Nephron (organoid): ENCODE measurements around the gene DNAJC19.
A peak's percentile ranks its signal among the peaks of the same experiment; 100 is the strongest.

Experiments used
- H3K27ac Mint-ChIP-seq, 3 experiments: 2 replicates each; pipeline ENCODE4 v1.8.0; 2020; ENCODE audit warnings: mixed read lengths in 3 of 3, mild to moderate bottlenecking in 2 of 3, moderate library complexity in 1 of 3
- H3K27me3 Mint-ChIP-seq: 2 replicates; pipeline ENCODE4 v1.8.0; 2021; ENCODE audit warnings: low read depth, mild to moderate bottlenecking, moderate library complexity, mixed read lengths
- H3K36me3 Mint-ChIP-seq: 2 replicates; pipeline ENCODE4 v1.8.0; 2020; ENCODE audit warnings: low read depth, mixed read lengths
- H3K4me1 Mint-ChIP-seq: 2 replicates; pipeline ENCODE4 v1.8.0; 2020; ENCODE audit warnings: mixed read lengths
- H3K4me3 Mint-ChIP-seq, 3 experiments: 2 replicates each; pipeline ENCODE4 v1.8.0; 2020; ENCODE audit warnings: mild to moderate bottlenecking in 3 of 3, mixed read lengths in 3 of 3, moderate library complexity in 2 of 3
- H3K9me3 Mint-ChIP-seq: 2 replicates; pipeline ENCODE4 v1.8.0; 2020; ENCODE audit warnings: mixed read lengths
- CTCF ChIP-seq, 3 experiments: fragments of 200-600 bp; sonication (generic); IDR thresholded peaks; one replicate each; pipeline ENCODE4 v1.5.0; 2021; ENCODE audit warnings: antibody characterized with exemption in 3 of 3; ENCODE audit not compliant: unreplicated experiment in 3 of 3

The DNAJC19 gene

GRCh38 chr3:180989291-180990163, at the start of gene DNAJC19:
Gene DNAJC19, minus strand, starts transcription at chr3:180989736. Its CDS starts 134 bp downstream, at chr3:180989602.
- no peak for TF ChIP-seq CTCF (IDR thresholded peaks at IDR 0.05; ENCODE audit: unreplicated experiment in 3 of 3)
- peak within 1 kb of the TSS; percentile 90 to 97 (median 97) for H3K27ac Mint-ChIP-seq
- no peaks in the 10 kb centered on the region for H3K27me3 Mint-ChIP-seq
- H3K9me3 Mint-ChIP-seq: no peaks in the 10 kb centered on the region
- H3K4me1 Mint-ChIP-seq: peaks cover 11% of the 10 kb centered on the region
- peaks cover 21% of the 10 kb centered on the region for H3K36me3 Mint-ChIP-seq
- peak within 1 kb of the TSS; percentile 97 to 100 (median 98) for H3K4me3 Mint-ChIP-seq

GRCh38 chr3:181030948-181031347, 41.4 kb upstream of the DNAJC19 start:
- no peak overlapping the region for H3K4me3 Mint-ChIP-seq

GRCh38 chr3:181025204-181025603, 35.7 kb upstream of the DNAJC19 start:
- Mint-ChIP-seq H3K4me1 (no peaks in the 10 kb centered on the region), H3K27me3 (no peaks in the 10 kb centered on the region), H3K27ac (no peak overlapping the region), H3K36me3 (no peaks in the 10 kb centered on the region), H3K9me3 (no peaks in the 10 kb centered on the region), H3K4me3 (no peak overlapping the region)
- no peak for TF ChIP-seq CTCF (IDR thresholded peaks at IDR 0.05; ENCODE audit: unreplicated experiment in 3 of 3)

More at GRCh38 chr3:181030948-181031347, 41.4 kb upstream of the DNAJC19 start:
- no peaks in the 10 kb centered on the region for H3K4me1 Mint-ChIP-seq
- no peak overlapping the region for H3K27ac Mint-ChIP-seq
- no peak for TF ChIP-seq CTCF (IDR thresholded peaks at IDR 0.05; ENCODE audit: unreplicated experiment in 3 of 3)
- H3K27me3 Mint-ChIP-seq: no peaks in the 10 kb centered on the region
- H3K9me3 Mint-ChIP-seq: no peaks in the 10 kb centered on the region
- no peaks in the 10 kb centered on the region for H3K36me3 Mint-ChIP-seq

- Mint-ChIP-seq H3K4me3 (no peak overlapping the region), H3K27ac (no peak overlapping the region), H3K36me3 (no peaks in the 10 kb centered on the region), H3K9me3 (peaks cover under 1% of the 10 kb centered on the region), H3K4me1 (no peaks in the 10 kb centered on the region), H3K27me3 (no peaks in the 10 kb centered on the region)
- TF ChIP-seq CTCF (IDR thresholded peaks at IDR 0.05; ENCODE audit: unreplicated experiment in 3 of 3): no peak
Observed at GRCh38 chr3:181017690-181018089, 28.2 kb upstream of the DNAJC19 start.

- peaks cover 9% of the 10 kb centered on the region for H3K9me3 Mint-ChIP-seq
Observed at GRCh38 chr3:181009225-181009624, 19.7 kb upstream of the DNAJC19 start.

More at GRCh38 chr3:181009225-181009624, 19.7 kb upstream of the DNAJC19 start:
- Mint-ChIP-seq H3K4me1 (no peaks in the 10 kb centered on the region), H3K36me3 (no peaks in the 10 kb centered on the region), H3K4me3 (no peak overlapping the region), H3K27ac (no peak overlapping the region), H3K27me3 (no peaks in the 10 kb centered on the region)
- TF ChIP-seq CTCF (IDR thresholded peaks at IDR 0.05; ENCODE audit: unreplicated experiment in 3 of 3): no peak
